HG02852 (cell line): ENCODE measurements around the gene PLEKHA3.

Experiments used
- ATAC-seq: cut with Tn5 transposase; IDR thresholded peaks from one replicate; pipeline ENCODE4 v1.9.1; 2021; ENCODE audit warnings: mild to moderate bottlenecking, moderate library complexity; ENCODE audit not compliant: unreplicated experiment

Gene PLEKHA3

DNA sequence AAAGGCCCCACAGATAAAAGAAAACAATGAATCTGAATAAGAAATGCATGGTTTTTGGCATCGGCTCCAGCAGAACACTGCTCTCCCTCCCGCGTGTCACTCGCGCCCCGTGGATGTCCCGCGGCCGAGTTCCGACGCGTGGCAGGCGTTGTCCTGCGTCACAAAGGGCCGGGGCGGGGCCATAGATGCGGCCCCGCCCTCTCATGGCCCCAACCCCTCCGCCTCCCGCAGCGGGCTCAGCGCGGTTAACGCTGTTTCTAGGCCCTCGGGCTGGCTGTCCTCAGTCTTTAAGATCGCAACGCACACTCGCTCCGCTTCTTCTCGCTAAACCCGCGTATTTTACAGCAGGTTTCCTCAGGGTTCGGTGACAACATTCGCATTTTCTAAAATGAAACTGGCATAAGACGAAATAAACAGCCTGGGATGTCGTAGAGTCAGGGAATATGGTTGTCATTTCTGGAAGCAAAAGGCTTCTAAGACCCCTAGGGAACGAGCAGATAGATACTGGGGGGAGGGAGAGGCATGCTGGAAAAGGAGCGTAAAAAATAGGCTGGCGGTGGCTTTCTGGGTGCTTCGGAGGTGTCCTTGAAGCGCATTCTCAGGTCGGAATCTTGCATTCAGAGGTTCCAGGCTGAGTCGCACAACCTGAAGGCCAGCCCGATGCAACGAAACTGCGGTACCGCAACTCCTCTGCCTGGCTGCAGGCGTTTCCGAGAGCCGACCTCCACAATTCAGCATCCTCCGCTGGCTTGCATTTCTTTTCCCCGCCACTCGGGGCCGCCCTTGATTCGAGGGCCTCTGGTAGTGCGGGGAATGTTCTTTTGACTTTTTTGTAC is 1.6 kb upstream of the PLEKHA3 start, which contains the start of gene FKBP7:
Gene FKBP7, minus strand, starts transcription at position 162 of the 836 bp plus-strand sequence. Its CDS starts 101 bp downstream, at position 61.
- peak; percentile 47 for ATAC-seq

DNA sequence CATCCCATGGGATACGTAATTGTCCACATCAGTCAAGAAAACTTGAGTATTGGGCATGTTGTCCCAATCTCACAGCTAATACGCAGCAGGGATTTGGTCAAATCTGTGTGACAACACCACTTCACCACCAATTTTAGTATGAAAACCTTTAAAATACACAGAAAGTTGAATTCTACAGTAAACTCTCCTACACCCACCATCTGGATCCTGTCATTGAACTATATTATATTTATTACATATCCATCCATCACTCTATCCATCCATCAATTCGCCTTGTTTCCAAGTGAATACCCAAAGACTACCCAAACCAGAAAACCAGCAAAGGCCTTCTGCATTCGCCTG is 1.0 kb upstream of the PLEKHA3 start:
- no peak for ATAC-seq

DNA sequence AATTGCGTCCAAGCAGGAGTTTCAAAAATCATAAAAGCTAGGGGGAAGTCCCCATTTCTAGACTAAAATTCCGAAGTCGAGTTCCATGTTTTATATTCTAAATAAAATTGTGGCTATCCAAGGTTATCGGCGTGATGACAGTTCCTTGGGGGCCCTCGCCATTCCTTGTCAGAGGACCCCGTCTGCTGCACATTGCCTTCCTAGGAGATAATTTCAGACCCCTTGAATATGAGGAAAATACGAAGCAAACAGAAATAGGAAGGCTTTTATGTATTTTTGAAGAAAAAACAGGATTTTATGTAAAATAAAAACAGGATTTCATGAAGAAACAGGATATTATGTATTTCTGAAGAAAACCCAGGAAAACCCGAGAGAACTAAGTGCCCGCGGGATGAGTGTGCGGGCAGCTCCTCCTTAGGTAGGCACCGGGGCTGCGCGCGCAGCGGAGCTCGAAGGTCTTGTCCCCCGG is 465 bp upstream of the PLEKHA3 start:
- ATAC-seq, result no peak

DNA sequence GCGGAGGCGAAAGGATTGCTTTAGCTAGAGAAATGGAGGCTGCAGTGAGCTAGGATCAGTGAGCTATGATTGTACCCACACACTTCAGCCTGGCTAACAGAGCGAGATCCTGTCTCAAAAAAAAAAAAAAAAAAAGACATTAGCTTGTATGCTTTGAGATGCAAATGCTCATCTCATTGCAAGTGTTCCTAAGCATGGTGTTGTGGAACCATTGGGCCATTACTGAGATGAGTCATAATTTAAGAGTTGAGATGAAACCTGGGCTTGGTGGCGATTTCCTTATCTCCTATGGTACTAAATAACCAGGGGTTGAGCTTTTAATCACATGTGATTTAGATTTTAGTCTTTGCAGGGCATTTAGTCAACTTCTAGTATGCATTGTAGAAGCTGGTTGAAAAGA is 2.2 kb downstream of the PLEKHA3 start:
- peak; percentile 23 for ATAC-seq

DNA sequence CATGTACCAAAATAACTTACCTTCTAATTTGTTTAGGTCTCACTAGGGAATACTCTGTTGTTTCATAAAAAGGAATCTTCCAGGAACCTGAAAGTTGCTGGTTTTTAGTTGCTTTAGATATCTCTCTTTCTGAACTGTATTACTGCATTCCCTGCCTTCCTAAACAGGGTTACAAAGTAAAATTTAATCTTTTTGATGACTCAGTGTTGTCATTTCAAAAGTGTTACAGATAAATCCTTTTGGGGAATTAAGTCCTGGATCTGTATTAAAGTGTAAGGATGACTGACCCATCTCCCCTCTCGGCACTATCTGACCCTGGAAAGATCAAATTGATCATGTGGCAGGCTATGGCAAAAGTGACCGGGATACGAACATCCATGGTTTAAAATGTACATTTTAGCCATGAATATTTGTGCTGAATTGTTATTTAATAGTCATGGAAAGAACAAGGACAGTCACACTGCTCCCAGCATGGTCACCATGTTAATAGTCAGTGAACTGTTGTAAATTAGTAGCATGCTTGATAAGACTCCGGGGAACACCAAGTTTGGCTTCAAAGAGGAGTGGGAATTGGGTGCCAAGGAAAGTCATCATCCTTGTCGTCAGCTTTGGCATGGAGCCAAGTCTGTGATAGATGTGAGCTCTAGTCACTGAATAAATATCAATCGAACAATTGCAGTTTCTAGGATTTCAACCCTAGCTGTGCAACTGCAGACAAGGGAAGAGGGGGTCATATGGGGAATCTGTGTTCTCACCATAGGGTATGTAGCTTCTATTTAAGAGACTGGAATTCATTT is 4.2 kb downstream of the PLEKHA3 start:
- ATAC-seq, result no peak

DNA sequence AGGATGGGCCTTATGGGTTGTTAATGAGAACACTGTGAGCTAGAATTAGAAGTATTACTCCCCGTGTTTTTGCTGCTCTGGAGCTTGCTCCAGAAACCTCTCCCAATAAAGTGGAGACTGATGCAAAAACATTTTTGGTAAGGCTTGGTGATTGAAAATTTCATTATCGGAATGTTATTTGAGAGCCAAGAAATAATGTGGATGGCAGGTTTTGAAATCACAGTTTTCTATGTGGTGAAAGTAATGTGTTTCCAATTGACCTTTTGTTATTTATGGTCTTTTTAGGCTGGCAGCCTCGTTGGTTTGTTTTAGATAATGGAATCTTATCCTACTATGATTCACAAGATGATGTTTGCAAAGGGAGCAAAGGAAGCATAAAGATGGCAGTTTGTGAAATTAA is 5.1 kb downstream of the PLEKHA3 start:
- ATAC-seq, result no peak

DNA sequence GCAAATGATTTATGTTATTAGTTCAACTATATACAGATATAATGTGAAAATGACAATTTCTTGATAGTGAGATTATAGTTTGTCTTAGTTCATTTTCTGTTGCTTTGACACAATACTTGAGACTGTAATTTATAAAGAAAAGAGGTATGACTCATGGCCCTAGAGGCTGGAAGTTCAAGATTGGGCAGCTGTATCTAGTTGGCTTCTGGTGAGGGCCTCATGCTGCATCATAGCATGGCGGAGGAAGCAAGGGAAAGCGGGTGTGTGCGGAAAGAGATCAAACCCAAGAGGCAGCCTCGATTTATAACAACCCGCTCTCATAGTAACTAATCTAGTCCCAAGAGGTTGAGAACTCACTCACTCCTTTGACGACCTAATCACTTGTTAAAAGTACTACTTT is 11.4 kb downstream of the PLEKHA3 start:
- no peak for ATAC-seq

DNA sequence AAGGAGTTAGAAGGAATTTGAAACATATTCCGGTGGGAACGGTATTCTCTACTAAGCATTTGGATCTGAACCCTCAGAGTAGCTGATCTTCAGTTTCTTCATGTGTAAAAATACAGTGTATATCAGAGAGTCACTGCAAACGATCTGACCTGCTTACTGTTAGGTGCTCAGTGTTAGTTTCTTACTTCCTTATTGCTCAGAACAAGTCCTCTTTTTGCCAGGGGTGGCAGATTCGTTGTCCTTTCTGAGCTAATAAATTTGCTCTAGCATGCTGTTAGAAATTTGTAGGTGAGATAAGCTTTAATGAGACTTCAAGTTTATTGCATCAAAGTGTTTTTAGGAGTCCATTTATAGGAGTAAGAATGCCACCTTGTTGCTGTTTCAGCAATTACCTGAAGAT is 15.8 kb downstream of the PLEKHA3 start:
- ATAC-seq, result no peak

DNA sequence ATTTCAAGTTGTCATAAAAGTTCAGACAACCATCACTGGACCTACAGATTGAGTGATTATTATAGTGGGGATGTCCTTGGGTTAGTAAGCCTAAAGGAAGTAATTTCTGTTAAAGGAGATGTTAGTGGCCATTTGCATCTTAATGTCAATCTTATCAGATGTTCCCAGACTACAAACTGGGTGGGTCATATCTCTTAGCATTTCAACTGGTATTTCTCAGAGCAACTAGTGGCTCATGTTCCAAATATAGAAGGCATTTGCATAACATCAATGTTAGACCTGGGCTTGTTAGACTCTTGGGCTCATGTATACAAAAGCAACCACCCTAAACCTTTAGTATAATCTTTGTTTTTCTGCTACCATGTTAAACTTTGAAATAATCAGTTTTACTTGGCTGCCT is 17.9 kb downstream of the PLEKHA3 start:
- peak; percentile 51 for ATAC-seq

DNA sequence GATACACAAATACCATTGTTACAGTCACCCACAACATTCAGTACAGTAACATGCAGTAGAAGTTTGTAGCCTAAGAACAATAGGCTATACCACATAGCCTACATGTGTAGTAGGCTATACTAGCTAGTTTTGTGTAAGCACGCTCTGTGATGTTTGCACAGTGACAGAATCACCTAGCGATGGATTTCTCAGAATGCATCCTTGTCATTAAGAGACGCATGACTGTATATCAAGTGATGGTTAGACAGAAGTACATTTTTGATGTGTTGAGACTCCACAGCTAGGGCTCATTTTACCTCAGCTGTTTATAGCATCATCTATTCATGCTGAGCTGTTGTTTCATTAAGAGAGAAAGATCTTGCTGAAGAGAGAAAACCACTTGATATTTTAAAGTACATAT is 19.4 kb downstream of the PLEKHA3 start:
- ATAC-seq, result no peak

DNA sequence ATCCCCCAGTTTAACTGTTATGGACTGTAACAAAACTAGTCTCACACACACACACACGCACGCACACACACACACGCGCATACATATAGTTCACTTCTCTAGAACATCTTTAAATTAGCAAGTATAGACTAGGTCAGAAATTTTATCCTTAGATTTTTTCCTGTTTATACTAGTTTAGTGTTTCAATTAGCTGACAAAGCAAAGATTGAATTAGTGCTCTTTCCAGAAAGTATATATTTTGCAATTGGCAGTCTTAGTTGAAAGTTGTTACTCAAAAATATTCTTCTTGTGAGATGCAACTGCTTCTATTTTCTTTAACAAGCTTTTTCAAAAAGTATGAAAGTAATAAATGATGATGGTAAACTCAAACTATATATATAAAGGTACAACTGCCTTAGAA is 22.5 kb downstream of the PLEKHA3 start:
- no peak for ATAC-seq

DNA sequence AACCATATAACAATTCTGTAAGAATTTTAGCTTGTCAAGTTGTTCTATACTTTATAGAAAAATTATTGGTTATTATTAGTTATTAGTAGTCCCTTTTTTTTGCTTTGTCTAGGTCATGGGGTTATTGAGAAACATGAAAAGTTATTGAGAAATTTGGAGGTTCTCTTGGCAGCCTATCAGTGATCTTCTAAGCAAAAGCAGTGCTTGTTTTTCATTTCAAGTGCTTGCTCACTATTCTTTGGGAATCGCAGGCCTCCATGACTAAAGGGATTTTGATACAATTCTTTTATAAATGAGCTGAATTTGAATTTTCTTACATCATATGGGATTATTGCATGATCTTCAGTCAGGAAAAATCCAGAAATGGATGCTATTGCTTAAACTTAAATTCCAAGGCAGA is 25.8 kb downstream of the PLEKHA3 start:
- no peak for ATAC-seq

DNA sequence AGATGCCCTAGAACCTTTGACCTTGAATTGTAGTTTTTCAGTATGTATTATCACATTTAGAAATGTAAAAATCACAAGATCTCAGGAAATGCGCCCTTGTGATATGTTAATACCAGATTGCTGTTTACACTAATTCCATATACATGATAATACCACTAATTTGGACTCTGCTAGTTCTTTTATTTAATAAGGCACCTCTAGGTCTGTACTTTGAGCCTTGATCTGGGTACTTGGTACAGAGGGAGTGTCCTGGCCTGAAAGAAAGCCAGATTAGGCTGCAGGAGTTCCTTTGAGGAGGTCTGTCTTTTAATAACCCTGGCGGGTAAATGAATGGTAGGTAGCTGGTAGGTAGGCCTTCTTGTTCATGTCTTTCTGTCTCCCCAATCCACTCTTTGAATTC is 26.3 kb downstream of the PLEKHA3 start:
- no peak for ATAC-seq

DNA sequence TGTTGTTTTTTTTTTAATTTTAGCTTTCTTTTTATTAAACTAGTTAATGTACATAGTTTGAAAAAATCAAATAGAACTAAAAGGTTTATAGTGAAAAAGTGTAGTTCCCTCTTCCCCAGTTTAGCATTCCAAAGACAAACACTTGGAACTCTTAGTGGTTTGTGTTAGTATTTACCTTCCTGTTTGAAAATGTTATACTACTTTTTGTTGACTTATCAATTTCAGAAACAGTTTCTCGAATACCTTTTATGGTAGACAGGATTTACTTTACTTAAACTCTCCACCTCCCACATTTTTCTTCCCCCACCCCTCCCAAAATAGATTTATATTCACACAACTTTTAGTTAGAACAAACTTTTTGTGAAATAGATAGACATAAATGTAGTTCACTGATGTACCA is 26.7 kb downstream of the PLEKHA3 start:
- ATAC-seq, result no peak

DNA sequence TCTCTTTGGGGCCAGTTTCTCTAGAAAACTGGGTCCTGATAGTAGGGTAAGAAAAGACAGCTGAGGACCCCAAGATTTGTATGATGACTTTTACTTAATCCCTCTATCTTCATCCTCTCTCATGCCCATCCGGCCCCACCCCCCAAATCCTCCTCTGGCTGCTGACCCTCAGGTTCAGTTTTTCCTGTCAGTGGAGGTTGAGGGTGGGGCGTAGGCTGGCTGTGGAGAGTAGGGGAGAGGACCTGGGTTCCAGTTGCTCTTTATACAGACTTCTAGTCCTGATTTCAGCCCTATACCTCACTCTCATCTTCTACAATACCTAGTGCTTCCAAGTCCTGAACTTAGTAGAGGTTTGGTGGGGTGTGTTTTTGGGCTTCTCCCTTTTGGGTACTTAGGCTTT is 28.4 kb downstream of the PLEKHA3 start:
- no peak for ATAC-seq

DNA sequence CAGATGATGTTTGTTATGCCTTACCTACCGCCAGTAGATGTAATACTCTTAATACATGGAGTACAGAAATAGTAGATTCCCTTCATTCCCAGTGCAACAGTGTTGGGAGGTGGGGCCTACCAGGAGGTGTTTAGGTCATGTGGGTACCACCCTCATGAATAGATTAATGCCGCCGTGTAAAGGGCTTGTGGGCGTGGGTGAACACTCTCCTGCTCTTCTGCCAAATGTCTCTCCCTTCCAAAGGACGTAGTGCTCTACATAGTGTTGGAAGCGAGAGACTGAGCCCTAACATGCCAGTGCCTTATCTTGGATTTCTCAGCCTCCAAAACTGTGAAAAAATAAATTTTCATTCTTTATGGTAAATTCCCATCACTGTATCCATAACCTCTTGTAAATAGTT is 30.1 kb downstream of the PLEKHA3 start:
- no peak for ATAC-seq

DNA sequence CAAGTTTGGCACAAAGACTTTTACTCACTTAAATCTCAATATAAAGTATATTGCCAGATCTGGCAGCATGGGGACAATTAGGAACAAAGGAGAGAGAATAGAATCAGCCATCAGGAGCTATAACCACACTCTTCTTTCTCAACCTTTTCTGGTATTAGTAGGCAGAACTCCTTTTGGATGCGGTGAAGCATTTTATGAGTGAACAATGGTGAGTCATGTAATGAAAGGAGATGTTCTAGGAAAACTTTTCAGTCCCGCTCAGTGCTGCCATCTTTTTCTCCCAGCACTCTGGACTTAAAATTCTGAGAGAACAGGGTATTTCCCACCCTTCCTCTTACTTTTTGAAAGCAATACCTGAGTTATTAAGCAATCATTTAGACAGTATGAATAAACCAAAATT is 32.2 kb downstream of the PLEKHA3 start:
- no peak for ATAC-seq

DNA sequence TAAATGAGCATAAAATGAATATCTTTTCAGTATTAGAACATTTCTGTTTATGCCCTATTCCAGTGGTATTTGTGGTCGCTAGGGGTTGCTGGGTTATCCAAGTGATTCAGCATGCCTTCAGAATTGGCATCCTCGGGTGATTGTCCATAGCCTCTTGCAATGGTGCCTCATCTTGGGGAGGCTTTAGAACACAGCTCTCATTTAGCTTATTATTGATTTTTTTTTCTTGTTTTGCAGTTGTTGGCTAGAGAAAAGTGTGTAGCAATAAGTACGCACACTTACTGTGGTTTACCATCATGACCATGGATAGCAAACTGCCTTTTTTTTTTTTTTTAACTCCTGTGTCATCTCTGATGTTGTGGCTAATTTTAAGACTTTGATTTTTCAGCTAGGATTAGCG is 33.6 kb downstream of the PLEKHA3 start:
- no peak for ATAC-seq

DNA sequence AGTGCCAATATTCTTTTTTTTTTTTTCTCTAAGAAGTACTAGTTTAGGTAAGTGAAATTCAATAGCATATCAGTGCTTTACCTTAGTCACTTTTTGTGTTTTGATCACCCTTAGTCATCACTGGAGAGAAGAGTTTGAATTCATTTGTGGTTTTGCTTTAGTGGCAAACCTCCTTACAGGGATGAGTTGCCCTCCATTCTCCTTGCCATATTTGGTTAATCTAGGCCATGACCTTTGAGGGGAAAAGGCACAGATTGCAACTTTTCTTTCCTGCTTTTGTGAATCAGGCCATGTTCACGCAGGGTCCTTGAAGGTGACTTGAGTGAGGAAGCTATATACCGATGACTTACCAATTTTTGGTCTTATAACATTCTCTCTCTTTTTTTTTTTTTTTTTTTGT is 34.4 kb downstream of the PLEKHA3 start:
- no peak for ATAC-seq

DNA sequence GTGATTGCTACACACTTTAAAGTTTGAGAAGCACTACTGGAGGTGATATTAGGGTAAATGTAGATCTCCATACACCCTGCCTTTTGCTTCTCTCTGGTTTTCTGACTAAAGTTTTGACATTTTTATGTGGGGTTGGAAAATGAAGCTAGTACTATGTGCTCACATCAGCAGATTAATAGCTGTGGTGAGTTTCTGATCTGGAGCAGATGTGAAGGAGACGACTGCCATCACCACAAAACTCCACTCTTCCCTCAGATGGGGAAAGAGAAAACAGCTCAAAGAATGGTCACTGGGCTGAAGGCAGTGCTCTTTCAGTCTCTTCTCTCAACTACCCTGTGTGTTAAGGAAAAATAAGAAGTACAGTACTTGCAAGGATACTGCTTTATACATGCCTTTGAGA is 37.2 kb downstream of the PLEKHA3 start:
- ATAC-seq, result no peak

DNA sequence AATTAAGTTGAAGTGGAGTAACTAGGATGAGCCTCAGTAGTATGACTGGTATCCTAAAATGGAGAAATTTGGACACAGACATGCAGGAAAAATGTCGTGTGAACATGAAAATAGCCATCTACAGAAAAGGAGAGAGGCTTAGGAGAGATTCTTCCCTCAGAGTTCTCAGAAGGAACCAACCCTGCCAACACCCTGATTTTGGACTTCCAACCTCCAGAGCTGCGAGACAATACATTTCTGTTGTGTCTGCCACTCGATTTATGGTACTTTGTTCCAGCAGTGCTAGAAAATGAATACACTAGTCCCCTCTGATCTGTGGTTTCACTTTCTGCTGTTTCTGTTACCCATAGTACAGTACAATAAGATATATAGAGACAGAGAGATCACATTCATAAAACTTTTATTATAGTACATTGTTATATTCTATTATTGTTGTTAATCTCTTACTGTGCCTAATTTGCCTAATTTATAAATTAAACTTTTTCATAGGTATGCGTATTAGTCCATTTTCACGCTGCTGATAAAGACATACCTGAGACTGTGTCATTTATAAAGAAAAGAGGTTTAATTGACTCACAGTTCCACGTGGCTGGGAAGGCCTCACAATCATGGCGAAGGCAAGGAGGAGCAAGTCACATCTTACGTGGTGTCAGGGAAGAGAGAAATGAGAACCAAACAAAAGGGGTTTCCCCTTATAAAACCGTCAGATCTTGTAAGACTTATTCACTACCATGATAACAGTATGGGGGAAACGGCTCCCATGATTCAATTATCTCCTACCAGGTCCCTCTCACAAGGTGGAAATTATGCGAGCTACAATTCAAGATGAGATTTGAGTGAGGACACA is 41.3 kb downstream of the PLEKHA3 start:
- no peak for ATAC-seq
